Smooth muscle cell (in vitro differentiated cells): ENCODE measurements around the gene VPS13D. TPM values are rescaled to one million over a fixed set of nuclear protein-coding genes. Genes with fewer than 3 reads are reported as not detected.

Experiments
- DNase-seq: peaks from one replicate; lab custom pipeline; 2025; ENCODE audit not compliant: unreplicated experiment; lab: John Stamatoyannopoulos, UW
- H2AFZ ChIP-seq: fragments of 200-600 bp; sonication (generic); 2 replicates; pipeline ENCODE4 v1.6.0; 2016; ENCODE audit warnings: antibody characterized with exemption, low read depth, mild to moderate bottlenecking
- H3F3A ChIP-seq: fragments of 200-600 bp; sonication (generic); 2 replicates; pipeline ENCODE4 v1.6.0; 2017; ENCODE audit warnings: antibody characterized with exemption, low read depth
- H3K27ac ChIP-seq: fragments of 200-600 bp; sonication (generic); 2 replicates; pipeline ENCODE4 v1.5.1; 2016; ENCODE audit warnings: low read depth, mild to moderate bottlenecking
- H3K27me3 ChIP-seq: fragments of 200-600 bp; sonication (generic); 2 replicates; pipeline ENCODE4 v1.6.1; 2016; ENCODE audit warnings: low read depth, mild to moderate bottlenecking
- H3K36me3 ChIP-seq: fragments of 200-600 bp; sonication (generic); 2 replicates; pipeline ENCODE4 v1.5.1; 2016; ENCODE audit warnings: low read depth
- H3K4me1 ChIP-seq: fragments of 200-600 bp; sonication (generic); 2 replicates; pipeline ENCODE4 v1.5.1; 2016; ENCODE audit warnings: low read depth
- H3K4me2 ChIP-seq: fragments of 200-600 bp; sonication (generic); 2 replicates; pipeline ENCODE4 v1.6.0; 2016; ENCODE audit warnings: mild to moderate bottlenecking
- H3K4me3 ChIP-seq: fragments of 200-600 bp; sonication (generic); 2 replicates; pipeline ENCODE4 v1.5.1; 2016; ENCODE audit warnings: mild to moderate bottlenecking
- H3K79me2 ChIP-seq: fragments of 200-600 bp; sonication (generic); 2 replicates; pipeline ENCODE4 v1.6.0; 2016; ENCODE audit warnings: low read depth, mild to moderate bottlenecking
- H3K9ac ChIP-seq: fragments of 200-600 bp; sonication (generic); 2 replicates; pipeline ENCODE4 v1.6.0; 2016; ENCODE audit warnings: low read depth
- H3K9me3 ChIP-seq: fragments of 200-600 bp; sonication (generic); replicated peaks from 2 replicates; pipeline ENCODE4 v1.5.1; 2016; ENCODE audit warnings: low read depth
- H4K20me1 ChIP-seq: fragments of 200-600 bp; sonication (generic); 2 replicates; pipeline ENCODE4 v1.6.0; 2016; ENCODE audit warnings: low read depth
- CTCF ChIP-seq: fragments of 200-600 bp; sonication (generic); IDR thresholded peaks from 2 replicates; pipeline ENCODE4 v1.5.1; 2017; ENCODE audit warnings: borderline replicate concordance, mild to moderate bottlenecking, antibody characterized with exemption; ENCODE audit not compliant: insufficient read depth, poor library complexity, severe bottlenecking
- WGBS: methylation state at CpG from one replicate; pipeline ENCODE4 v1.1.7; 2016; ENCODE audit warnings: low lambda C conversion rate; 5-methylcytosine and 5-hydroxymethylcytosine counted together
- polyA plus RNA-seq: library from polyadenylated mRNA; unstranded; fragments of >200 nt; fragmentation: Nextera tagmentation; extraction: Ambion mirVana; gene quantifications from 2 replicates; pipeline ENCODE4 v1.2.1, GENCODE V29; 2016
- total RNA-seq: library from RNA; depleted of rRNA; stranded (reverse); fragments of >200 nt; gene quantifications from 2 replicates; pipeline ENCODE4 v1.2.3, GENCODE V29; 2014

VPS13D gene
- total and polyA plus RNA-seq, 2 experiments from 2014 or later: 3.5 to 20.0 TPM

DNA sequence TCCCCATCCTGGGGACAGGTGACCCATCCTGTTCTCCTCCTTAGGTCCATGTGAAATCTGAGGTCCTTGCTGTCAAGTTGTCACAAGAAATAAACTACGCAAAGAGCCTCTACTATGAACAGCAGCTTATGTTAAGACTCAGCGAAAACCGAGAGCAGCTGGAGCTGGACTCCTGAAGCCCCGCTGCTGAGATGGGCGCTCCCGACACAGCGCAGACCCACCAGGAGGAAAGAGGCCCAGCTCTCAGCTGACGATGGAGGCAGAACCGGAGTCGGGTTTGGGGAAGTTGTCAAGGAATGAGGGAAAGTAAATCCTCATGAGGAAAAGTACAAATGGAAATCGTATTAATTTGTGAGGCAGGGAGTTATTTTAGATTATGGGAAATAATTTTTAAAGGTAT, 279.0 kb downstream of the VPS13D start:
- Histone ChIP-seq H3K9me3 (no peaks in the 10 kb centered on the region), H3K27me3 (no peaks in the 10 kb centered on the region), H3K4me3 (no peak overlapping the region), H3K79me2 (no peaks in the 10 kb centered on the region), H3K36me3 (no peaks in the 10 kb centered on the region), H4K20me1 (no peaks in the 10 kb centered on the region), H3K27ac (no peak overlapping the region), H2AFZ (no peak overlapping the region), H3K4me1 (peaks cover 21% of the 10 kb centered on the region), H3K9ac (no peak overlapping the region), H3K4me2 (no peak overlapping the region), H3F3A (no peaks in the 10 kb centered on the region)
- no peak for DNase-seq
- WGBS: 98% methylated on average over 11 of the region's 11 CpGs
- no peak for TF ChIP-seq CTCF

GRCh38 chr1:12511128-12511484, 281.3 kb downstream of the VPS13D start:
- Histone ChIP-seq H3K4me1 (peaks cover 21% of the 10 kb centered on the region), H3K79me2 (no peaks in the 10 kb centered on the region), H3K36me3 (no peaks in the 10 kb centered on the region), H3K4me2 (peak overlapping the region; percentile 18), H3F3A (no peaks in the 10 kb centered on the region), H2AFZ (no peak overlapping the region), H3K4me3 (no peak overlapping the region), H3K9ac (no peak overlapping the region), H3K27me3 (no peaks in the 10 kb centered on the region), H3K27ac (no peak overlapping the region), H4K20me1 (no peaks in the 10 kb centered on the region), H3K9me3 (no peaks in the 10 kb centered on the region)
- DNase-seq: no peak
- 91% methylated on average over 3 of the region's 3 CpGs for WGBS
- TF ChIP-seq CTCF: no peak

- Histone ChIP-seq H3K4me3 (no peak overlapping the region), H3K27ac (no peak overlapping the region), H3K4me1 (peaks cover 21% of the 10 kb centered on the region), H2AFZ (no peak overlapping the region), H3K4me2 (peak overlapping the region; percentile 48), H3K27me3 (no peaks in the 10 kb centered on the region), H3K79me2 (no peaks in the 10 kb centered on the region), H4K20me1 (no peaks in the 10 kb centered on the region), H3F3A (no peaks in the 10 kb centered on the region), H3K36me3 (no peaks in the 10 kb centered on the region), H3K9me3 (no peaks in the 10 kb centered on the region), H3K9ac (no peak overlapping the region)
- 77% methylated on average over 13 of the region's 13 CpGs for WGBS
- no peak for DNase-seq
- TF ChIP-seq CTCF: no peak
Observed at GRCh38 chr1:12511516-12512468, 282.0 kb downstream of the VPS13D start.
